ENCODE measurements around the gene TESK1. TPM values are rescaled to one million over a fixed set of nuclear protein-coding genes. Genes with fewer than 3 reads are reported as not detected.
A peak's percentile ranks its signal among the peaks of the same experiment; 100 is the strongest.

Gene TESK1
- total RNA-seq, 4 donors from 2014 or later: 11.9 to 69.2 (median 45.8) TPM

DNA sequence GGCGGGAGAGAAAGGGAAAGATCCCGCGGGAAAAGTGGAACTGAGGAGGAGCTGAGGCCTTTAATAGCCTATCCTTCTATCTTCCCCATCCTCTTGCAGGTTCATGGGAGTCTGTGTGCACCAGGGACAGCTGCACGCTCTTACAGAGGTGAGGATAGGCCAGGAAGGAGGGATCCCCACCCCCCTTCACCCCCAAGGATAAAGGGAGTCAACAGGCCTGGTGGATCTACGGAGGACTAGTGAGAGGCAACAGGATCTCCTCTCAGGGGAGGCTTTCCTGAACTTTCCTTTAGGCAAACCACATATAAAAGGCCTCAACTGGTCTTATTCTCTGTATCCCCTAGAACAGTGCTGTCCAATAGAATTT is 1.1 kb downstream of the TESK1 start:
- Histone ChIP-seq H3K4me1 (peaks cover 11 to 28% (median 23%) of the 10 kb centered on the region in 4 donors), H3K36me3 (peaks cover 0 to 14% (median 7%) of the 10 kb centered on the region in 4 donors), H3K27ac (peak overlapping the region; percentile 95 to 99 (median 98)), H3K4me3 (peak overlapping the region; percentile 37 to 98 (median 82)), H3K27me3 (no peaks in the 10 kb centered on the region), H3K9me3 (no peaks in the 10 kb centered on the region)
- TF ChIP-seq, protein P1, sequence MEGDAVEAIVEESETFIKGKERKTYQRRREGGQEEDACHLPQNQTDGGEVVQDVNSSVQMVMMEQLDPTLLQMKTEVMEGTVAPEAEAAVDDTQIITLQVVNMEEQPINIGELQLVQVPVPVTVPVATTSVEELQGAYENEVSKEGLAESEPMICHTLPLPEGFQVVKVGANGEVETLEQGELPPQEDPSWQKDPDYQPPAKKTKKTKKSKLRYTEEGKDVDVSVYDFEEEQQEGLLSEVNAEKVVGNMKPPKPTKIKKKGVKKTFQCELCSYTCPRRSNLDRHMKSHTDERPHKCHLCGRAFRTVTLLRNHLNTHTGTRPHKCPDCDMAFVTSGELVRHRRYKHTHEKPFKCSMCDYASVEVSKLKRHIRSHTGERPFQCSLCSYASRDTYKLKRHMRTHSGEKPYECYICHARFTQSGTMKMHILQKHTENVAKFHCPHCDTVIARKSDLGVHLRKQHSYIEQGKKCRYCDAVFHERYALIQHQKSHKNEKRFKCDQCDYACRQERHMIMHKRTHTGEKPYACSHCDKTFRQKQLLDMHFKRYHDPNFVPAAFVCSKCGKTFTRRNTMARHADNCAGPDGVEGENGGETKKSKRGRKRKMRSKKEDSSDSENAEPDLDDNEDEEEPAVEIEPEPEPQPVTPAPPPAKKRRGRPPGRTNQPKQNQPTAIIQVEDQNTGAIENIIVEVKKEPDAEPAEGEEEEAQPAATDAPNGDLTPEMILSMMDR (IDR thresholded peaks at IDR 0.05): no peak
- TF ChIP-seq POLR2AphosphoS5 (IDR thresholded peaks at IDR 0.05) (no peak), EP300 (IDR thresholded peaks at IDR 0.05; ENCODE audit: low read depth) (no peak), POLR2A (IDR thresholded peaks at IDR 0.05) (no peak)
- DNase-seq: no peak
- in situ Hi-C loops (cut with MboI; ENCODE audit: low pct_ligation_motif_present in 1 of 4, low pct_unique_long_range_greater_than_20kb in 1 of 4, low sequenced_read_pairs in 3 of 4): no loop called here
- 7% methylated on average over 5 of the region's 5 CpGs; no CpG with 5 or more reads in 1 of the 2 donors for WGBS, 2 donors (ENCODE audit: low coverage in 1 of 2)
- intact Hi-C loops (cut with DNase I; ENCODE audit: low total_unique reads): no loop called here

DNA sequence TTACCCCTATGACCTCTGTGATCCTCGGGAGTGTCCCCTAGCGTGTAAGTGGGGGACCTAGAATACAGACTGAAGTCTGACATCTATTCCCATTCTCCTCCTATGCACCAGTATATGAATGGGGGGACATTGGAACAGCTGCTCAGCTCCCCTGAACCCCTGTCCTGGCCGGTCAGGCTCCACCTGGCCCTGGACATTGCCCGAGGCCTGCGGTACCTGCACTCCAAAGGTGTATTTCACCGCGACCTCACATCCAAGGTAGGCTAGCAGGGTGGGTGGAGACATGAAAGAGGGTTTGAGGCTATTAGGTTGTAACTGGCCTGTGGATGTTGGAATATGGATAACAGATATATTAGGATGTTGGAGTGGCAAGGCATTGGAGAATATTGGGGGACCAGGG is 1.7 kb downstream of the TESK1 start:
- H3K4me1 ChIP-seq: peaks cover 11 to 28% (median 23%) of the 10 kb centered on the region in 4 donors
- no peaks in the 10 kb centered on the region for H3K9me3 ChIP-seq
- in situ Hi-C loops (cut with MboI; ENCODE audit: low pct_ligation_motif_present in 1 of 4, low pct_unique_long_range_greater_than_20kb in 1 of 4, low sequenced_read_pairs in 3 of 4): no loop called here
- H3K4me3 ChIP-seq: no peak overlapping the region
- H3K27ac ChIP-seq: no peak overlapping the region
- intact Hi-C loops (cut with DNase I; ENCODE audit: low total_unique reads): no loop called here
- DNase-seq: no peak
- TF ChIP-seq EP300 (IDR thresholded peaks at IDR 0.05; ENCODE audit: low read depth): no peak
- no peak for TF ChIP-seq POLR2A (IDR thresholded peaks at IDR 0.05)
- TF ChIP-seq, protein P1 (IDR thresholded peaks at IDR 0.05): no peak
- no peak for TF ChIP-seq POLR2AphosphoS5 (IDR thresholded peaks at IDR 0.05)
- H3K36me3 ChIP-seq: peaks cover 0 to 14% (median 7%) of the 10 kb centered on the region in 4 donors
- no peaks in the 10 kb centered on the region for H3K27me3 ChIP-seq
- WGBS, 2 donors (ENCODE audit: low coverage in 1 of 2): 79 to 93% methylated on average over 2 to 7 of the region's 7 CpGs

DNA sequence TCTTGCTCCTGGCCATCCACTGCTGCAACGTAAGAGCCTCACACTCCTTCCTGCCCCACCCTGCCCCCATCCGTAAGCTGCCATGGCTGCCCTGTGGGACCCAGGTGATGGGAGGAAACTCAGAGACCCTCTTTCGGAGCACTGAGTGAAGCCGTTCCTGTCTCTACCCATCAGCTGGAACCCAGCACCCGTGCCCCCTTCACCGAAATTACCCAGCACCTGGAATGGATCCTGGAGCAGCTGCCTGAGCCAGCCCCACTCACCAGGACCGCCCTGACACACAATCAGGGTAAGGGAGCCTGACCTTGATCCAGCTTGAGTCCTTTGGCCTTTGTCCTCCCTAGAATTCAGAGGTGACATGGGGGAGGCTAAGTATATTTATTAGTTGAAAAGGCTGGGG is 3.2 kb downstream of the TESK1 start:
- Histone ChIP-seq H3K36me3 (peaks cover 0 to 14% (median 7%) of the 10 kb centered on the region in 4 donors), H3K27me3 (no peaks in the 10 kb centered on the region), H3K27ac (no peak overlapping the region), H3K9me3 (no peaks in the 10 kb centered on the region), H3K4me3 (no peak overlapping the region), H3K4me1 (peaks cover 11 to 23% (median 18%) of the 10 kb centered on the region in 4 donors)
- TF ChIP-seq POLR2A (IDR thresholded peaks at IDR 0.05): no peak
- TF ChIP-seq, protein P1 (IDR thresholded peaks at IDR 0.05): no peak
- TF ChIP-seq EP300 (IDR thresholded peaks at IDR 0.05; ENCODE audit: low read depth): no peak
- no peak for TF ChIP-seq POLR2AphosphoS5 (IDR thresholded peaks at IDR 0.05)
- DNase-seq: no peak
- in situ Hi-C loops (cut with MboI; ENCODE audit: low pct_ligation_motif_present in 1 of 4, low pct_unique_long_range_greater_than_20kb in 1 of 4, low sequenced_read_pairs in 3 of 4): no loop called here
- intact Hi-C loops (cut with DNase I; ENCODE audit: low total_unique reads): no loop called here
- WGBS, 2 donors (ENCODE audit: low coverage in 1 of 2): 86% methylated on average over 7 of the region's 7 CpGs; no CpG with 5 or more reads in 1 of the 2 donors

DNA sequence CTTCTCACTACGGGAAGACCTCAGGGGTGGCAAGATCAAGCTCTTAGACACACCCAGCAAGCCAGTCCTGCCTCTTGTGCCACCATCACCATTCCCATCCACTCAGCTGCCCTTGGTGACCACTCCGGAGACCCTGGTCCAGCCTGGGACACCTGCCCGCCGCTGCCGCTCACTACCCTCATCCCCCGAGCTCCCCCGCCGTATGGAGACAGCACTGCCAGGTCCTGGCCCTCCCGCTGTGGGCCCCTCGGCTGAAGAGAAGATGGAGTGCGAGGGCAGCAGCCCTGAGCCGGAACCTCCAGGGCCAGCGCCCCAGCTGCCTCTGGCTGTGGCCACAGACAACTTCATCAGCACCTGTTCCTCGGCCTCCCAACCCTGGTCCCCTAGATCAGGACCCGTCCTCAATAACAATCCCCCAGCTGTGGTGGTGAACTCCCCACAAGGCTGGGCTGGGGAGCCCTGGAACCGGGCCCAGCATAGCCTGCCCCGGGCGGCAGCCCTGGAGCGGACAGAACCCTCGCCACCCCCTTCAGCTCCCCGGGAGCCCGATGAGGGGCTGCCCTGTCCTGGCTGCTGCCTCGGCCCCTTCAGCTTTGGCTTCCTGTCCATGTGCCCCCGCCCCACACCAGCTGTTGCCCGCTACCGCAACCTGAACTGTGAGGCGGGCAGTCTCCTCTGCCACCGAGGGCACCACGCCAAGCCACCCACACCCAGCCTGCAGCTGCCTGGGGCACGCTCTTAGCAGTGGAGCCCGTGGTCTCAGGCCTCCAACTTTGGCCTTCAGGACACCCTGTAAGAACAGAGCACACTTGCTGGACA is 4.1 kb downstream of the TESK1 start:
- Histone ChIP-seq H3K9me3 (no peaks in the 10 kb centered on the region), H3K27ac (no peak overlapping the region), H3K4me1 (peaks cover 10 to 18% (median 14%) of the 10 kb centered on the region in 4 donors), H3K36me3 (peaks cover 0 to 14% (median 7%) of the 10 kb centered on the region in 4 donors), H3K27me3 (no peaks in the 10 kb centered on the region), H3K4me3 (no peak overlapping the region)
- TF ChIP-seq EP300 (IDR thresholded peaks at IDR 0.05; ENCODE audit: low read depth): no peak
- no peak for TF ChIP-seq POLR2AphosphoS5 (IDR thresholded peaks at IDR 0.05)
- 90% methylated on average over 31 of the region's 31 CpGs; no CpG with 5 or more reads in 1 of the 2 donors for WGBS, 2 donors (ENCODE audit: low coverage in 1 of 2)
- no peak for DNase-seq
- in situ Hi-C loops (cut with MboI; ENCODE audit: low pct_ligation_motif_present in 1 of 4, low pct_unique_long_range_greater_than_20kb in 1 of 4, low sequenced_read_pairs in 3 of 4) (no loop called here), intact Hi-C loops (cut with DNase I; ENCODE audit: low total_unique reads) (no loop called here)
